ENCODE measurements around the gene RNF181.

The RNF181 gene

DNA sequence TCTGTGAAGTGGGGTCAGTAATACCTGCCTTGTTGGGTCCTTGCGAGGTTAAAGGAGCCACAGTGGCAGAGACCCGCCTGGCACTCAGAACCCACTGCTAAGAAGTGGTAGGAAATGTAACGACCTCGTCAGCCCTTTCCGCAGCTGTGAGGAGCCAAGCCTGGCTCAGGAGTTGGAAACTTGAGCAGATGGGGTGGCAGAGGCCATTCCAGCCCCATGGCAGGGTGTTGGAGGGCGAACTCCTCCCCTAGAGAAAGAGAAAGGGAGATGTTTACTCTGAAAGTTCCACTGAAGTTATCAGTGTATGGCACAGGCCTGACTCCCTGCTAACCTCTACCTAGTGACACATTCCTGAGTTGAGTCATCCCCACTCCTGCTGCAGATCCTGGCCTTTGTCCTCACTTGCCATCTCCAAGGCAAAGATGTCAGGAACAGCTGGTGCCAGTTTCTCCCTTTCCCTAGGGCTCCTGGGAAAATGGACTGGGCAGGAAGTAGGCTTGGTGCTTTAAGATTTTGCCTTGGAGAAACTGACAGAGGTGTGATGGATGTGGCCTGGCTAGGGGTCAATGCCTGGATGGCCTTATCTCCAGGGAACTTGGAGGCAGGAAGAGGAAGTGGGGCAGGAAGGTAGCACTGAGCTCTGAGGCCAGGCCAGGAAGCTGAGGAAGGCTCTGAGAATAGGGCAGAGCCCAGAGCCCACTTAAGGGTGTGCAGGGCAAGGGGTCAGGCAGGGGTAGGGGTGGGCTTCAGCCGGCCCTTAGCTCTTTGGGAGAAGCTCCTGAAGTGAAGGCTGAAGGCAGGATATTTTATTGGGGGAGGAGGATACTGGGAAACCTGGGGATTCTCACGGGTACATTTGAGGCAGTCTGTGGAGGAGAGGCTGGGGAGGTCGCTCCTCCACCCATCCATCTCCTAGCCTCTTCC, 10.4 kb upstream of the RNF181 start:
- TF ChIP-seq CTCF (IDR thresholded peaks at IDR 0.05): no peak

DNA sequence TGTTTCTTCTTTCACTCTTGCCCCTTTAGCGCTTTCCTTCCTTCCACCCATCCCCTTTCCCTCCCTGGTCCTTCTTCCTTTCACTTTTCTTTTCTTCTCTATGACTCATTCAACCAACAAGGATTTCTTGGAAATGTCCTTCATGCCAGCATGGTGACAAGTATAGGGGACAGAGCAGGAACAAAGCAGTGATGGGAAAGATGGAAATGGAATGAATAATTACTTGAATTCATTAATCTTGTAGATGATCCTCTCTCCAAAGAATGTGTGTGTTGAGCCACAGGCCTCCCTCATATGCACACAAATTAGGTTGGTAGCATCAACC, 9.8 kb upstream of the RNF181 start:
- TF ChIP-seq CTCF (IDR thresholded peaks at IDR 0.05): no peak

GRCh38 chr2:85588236-85588635, 7.3 kb upstream of the RNF181 start:
- no peak for TF ChIP-seq CTCF (IDR thresholded peaks at IDR 0.05)

- no peak for TF ChIP-seq CTCF (IDR thresholded peaks at IDR 0.05)
These were observed 6.9 kb upstream of the RNF181 start for GRCh38 chr2:85588645-85589044.

- no peak for TF ChIP-seq CTCF (IDR thresholded peaks at IDR 0.05)
These were observed 6.4 kb upstream of the RNF181 start for GRCh38 chr2:85589181-85589580.

- no peak for TF ChIP-seq CTCF (IDR thresholded peaks at IDR 0.05)
These were observed 5.4 kb upstream of the RNF181 start for GRCh38 chr2:85589982-85590791.

DNA sequence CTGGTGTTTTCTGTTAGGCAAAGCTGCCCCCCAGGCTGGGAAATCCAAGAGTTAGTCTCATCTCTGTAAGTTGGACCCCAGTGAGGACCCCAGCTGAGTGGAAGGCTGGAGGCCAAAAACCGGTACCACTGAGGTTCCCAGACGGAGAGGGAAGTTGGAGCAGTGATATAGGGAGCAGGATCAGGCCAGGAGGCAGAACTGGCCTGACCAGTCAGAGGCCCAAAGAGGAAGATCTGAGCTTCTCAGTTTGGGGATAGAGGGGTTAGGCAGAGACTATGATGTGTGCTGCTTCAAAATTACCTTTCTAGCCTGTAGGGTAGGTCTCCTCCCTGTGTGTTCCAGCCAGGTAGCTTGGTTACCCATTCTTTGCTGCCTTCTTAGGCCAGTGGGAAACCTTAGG, 4.6 kb upstream of the RNF181 start:
- no peak for TF ChIP-seq CTCF (IDR thresholded peaks at IDR 0.05)
